ENCODE data around the gene HADHB.
"Not testable (repeated sequence)": the region's sequence is repeated elsewhere in the genome, so short reads cannot be mapped to it uniquely, and the experiment has no call there.

HADHB gene

DNA sequence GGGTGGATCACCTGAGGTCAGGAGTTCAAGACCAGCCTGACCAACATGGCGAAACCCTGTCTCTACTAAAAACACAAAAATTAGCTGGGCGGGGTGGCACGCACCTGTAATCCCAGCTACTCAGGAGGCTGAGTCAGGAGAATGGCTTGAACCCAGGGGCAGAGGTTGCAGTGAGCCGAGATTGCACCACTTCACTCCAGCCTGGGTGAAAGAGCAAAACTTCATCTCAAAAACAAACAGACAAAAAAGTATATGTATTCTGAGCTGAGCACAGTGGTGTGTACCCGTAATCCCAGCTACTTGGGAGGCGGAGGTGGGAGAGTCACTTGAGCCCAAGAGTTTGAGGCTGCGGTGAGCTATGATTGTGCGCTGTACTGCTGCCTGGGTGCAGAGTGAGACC lies 86.6 kb downstream of the HADHB start:
- not testable (repeated sequence) for DNase-seq

DNA sequence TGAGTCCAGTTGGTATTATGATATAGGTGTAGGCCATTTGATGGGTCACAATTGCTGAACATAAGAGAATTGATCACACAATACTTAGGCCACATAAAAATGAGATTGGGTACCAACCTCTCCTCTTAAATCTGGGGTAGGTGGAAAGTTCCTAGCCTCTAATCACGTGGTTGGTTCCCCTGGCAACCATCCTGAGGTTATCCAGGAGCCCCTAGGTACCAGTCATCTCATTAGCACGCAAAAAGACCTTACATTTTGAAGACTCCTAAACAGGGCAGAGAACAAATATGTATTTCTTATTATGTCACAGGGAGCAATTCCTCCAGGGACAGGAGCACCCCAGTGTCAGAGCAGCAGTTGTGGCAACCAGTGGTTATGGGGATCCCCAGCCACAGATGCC lies 88.6 kb downstream of the HADHB start:
- DNase-seq: no peak

DNA sequence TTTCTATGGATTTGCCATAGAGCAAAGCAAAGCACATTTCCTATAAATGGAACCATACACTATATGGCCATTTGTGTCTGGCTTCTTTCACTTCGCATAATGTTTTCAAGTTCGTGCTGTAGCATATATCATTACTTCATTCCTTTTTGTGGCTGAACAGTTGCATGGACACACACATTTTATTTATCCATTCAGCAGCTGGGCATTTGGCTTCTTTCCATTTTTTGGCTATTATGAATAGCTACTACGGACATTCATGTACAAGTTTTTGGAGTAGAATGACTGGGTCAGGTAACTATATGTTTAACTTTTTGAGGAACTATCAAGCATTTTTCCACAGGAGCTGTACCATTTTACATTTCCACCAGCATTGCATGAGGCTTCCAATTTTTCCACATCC lies 90.5 kb downstream of the HADHB start:
- no peak for DNase-seq

GRCh38 chr2:26336719-26337118 lies 92.0 kb downstream of the HADHB start:
- no peak for DNase-seq

DNA sequence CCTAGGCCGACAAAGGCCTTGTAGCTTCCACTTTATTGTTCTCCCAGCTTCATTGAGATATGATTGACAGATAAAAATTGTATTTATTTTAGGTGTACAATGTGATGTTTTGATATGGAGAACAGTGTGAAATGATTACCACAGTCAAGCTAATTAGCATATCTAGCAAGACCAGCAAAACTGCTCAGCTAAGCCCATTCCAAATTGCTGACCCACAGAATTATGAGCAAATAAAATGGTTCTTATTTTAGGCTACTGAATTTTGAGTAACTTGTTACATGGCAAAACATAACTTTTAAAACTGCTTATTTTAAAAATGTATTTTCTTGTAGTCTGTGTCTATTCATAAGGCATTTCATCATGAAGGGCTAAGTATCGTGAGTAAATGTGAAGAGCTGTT lies 92.6 kb downstream of the HADHB start:
- no peak for DNase-seq

All from activated T-cell treated with anti-CD3 and anti-CD28 coated beads, Interleukin-2, amount 50 U/mL, for 1 hour (primary cell).